Left ventricle myocardium inferior (tissue), 1 donor: Measurements from ENCODE around the gene COLEC11. TPM values are rescaled to one million over a fixed set of nuclear protein-coding genes. Genes with fewer than 3 reads are reported as not detected.

Experiments used
- DNase-seq: peaks from one replicate; pipeline ENCODE4 v3.0.0-alpha.2; 2020
- H3K27ac ChIP-seq: fragments of 200-600 bp; replicated peaks from 2 replicates; pipeline ENCODE4 v1.8.0; 2021
- H3K27me3 ChIP-seq: fragments of 200-600 bp; 2 replicates; pipeline ENCODE4 v1.8.0; 2021; ENCODE audit warnings: low read depth
- H3K36me3 ChIP-seq: fragments of 200-600 bp; 2 replicates; pipeline ENCODE4 v1.8.0; 2021
- H3K4me1 ChIP-seq: fragments of 200-600 bp; 2 replicates; pipeline ENCODE4 v1.8.0; 2021
- H3K4me3 ChIP-seq: fragments of 200-600 bp; 2 replicates; pipeline ENCODE4 v1.8.0; 2021; ENCODE audit warnings: mild to moderate bottlenecking, moderate library complexity
- H3K9me3 ChIP-seq: fragments of 200-600 bp; replicated peaks from 2 replicates; pipeline ENCODE4 v1.8.0; 2021
- CTCF ChIP-seq: fragments of 200-600 bp; IDR thresholded peaks from 2 replicates; pipeline ENCODE4 v1.8.0; 2021; ENCODE audit warnings: antibody characterized with exemption, mild to moderate bottlenecking, borderline replicate concordance
- intact Hi-C: fragments of 100-400 bp; cut with micrococcal nuclease; formaldehyde crosslinking; loops from one replicate; pipeline ENCODE4 v1.11.0; 2022
- total RNA-seq: library from RNA; stranded (reverse); fragmentation: NEBNext Ultra II Directional; extraction: Animal tissue kit (Norgen Biotek cat#: 25700); gene quantifications from one replicate; pipeline ENCODE4 v1.2.1, GENCODE V29; 2021
- donor health status: DM: no; HTN: yes; CAD: no; lungs with severe emphysema.

Gene COLEC11
- total RNA-seq, 1 donor from 2014 or later = 4.9 TPM

- Histone ChIP-seq H3K9me3 (no peaks in the 10 kb centered on the region), H3K36me3 (no peaks in the 10 kb centered on the region), H3K27me3 (no peaks in the 10 kb centered on the region), H3K27ac (no peak overlapping the region), H3K4me1 (no peaks in the 10 kb centered on the region), H3K4me3 (no peak overlapping the region)
- no peak for TF ChIP-seq CTCF
- intact Hi-C loops = no loop called here
- DNase-seq = no peak
Measured at GRCh38 chr2:3639653-3640052, 44.7 kb downstream of the COLEC11 start.

GRCh38 chr2:3641181-3641580 is 46.3 kb downstream of the COLEC11 start:
- no peaks in the 10 kb centered on the region for H3K27me3 ChIP-seq
- intact Hi-C loops = no loop called here
- no peaks in the 10 kb centered on the region for H3K4me1 ChIP-seq
- DNase-seq = no peak
- H3K4me3 ChIP-seq = no peak overlapping the region
- no peaks in the 10 kb centered on the region for H3K9me3 ChIP-seq
- H3K36me3 ChIP-seq = no peaks in the 10 kb centered on the region
- no peak overlapping the region for H3K27ac ChIP-seq
- no peak for TF ChIP-seq CTCF

DNA sequence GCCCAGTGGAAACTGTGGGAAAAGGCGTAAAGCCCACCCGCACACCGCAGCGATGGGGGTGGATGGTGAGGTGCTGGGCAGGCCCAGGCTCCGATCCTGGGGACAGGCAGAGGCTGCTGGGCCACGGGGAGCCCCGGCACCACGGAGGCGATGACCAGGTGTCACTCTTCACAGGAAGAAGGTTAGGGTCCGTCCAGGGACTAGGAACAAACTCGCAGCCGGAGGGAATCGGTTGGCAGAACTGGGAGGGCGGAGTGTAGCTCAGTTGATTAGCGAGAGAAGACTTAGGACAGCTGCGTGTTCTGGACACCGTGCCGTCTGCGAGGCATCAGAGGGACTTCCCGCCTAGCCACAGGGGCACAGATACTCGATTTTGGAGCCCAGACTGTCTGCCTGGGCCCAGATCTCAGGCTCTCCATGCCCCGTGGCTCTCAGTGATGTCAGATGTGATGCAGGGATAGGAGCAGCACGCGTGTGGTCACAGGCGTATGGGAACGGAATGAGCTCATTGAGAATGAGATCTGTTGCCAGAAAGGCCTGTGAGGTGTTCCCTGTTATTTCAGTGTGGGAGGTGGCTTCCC is 47.0 kb downstream of the COLEC11 start:
- intact Hi-C loops = no loop called here
- no peak overlapping the region for H3K27ac ChIP-seq
- DNase-seq = no peak
- no peaks in the 10 kb centered on the region for H3K36me3 ChIP-seq
- no peaks in the 10 kb centered on the region for H3K27me3 ChIP-seq
- no peak for TF ChIP-seq CTCF
- H3K4me3 ChIP-seq = no peak overlapping the region
- no peaks in the 10 kb centered on the region for H3K9me3 ChIP-seq
- H3K4me1 ChIP-seq = no peaks in the 10 kb centered on the region

DNA sequence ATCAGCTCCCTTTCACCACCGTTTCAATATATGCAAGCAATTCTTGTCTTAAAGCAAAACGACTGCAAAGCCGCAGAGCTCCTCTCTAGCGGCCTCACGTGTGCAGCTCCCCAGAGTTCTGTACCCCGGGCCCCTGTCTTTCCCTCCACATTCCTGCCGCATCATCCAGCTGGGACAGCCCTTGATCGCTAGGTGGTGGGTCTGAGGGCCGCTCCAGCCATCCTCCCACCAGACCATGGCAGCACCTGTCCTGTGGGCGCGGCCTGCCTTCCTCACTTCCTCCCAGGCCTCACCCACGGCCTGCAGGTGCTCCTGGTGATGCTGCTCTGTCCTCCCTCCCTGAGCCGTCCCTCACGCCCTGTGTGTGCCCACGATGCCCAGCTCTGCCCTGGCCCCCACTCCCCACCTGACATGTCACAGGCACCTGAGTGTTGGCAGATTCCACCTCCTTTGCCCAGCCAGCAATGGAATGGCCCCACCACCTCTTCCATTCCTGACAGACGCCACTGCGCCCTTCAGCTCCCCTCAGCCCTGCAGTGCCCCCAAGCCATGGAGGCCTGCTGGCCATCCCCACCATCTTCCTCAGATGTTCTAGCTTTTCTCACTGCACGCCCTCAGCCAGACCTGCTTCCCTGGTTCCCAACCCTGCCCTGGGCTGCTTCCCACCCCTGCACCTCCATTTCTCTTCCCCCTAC is 47.8 kb downstream of the COLEC11 start:
- DNase-seq = no peak
- TF ChIP-seq CTCF = no peak
- intact Hi-C loops = no loop called here

GRCh38 chr2:3643371-3644245 is 48.7 kb downstream of the COLEC11 start:
- no peak overlapping the region for H3K27ac ChIP-seq
- no peak for DNase-seq
- intact Hi-C loops = no loop called here
- no peaks in the 10 kb centered on the region for H3K36me3 ChIP-seq
- TF ChIP-seq CTCF = no peak
- no peak overlapping the region for H3K4me3 ChIP-seq
- H3K4me1 ChIP-seq = no peaks in the 10 kb centered on the region
- no peaks in the 10 kb centered on the region for H3K27me3 ChIP-seq
- H3K9me3 ChIP-seq = no peaks in the 10 kb centered on the region

More for the DNA sequence above, 47.8 kb downstream of the COLEC11 start:
- Histone ChIP-seq H3K9me3 (no peaks in the 10 kb centered on the region), H3K4me1 (no peaks in the 10 kb centered on the region), H3K4me3 (no peak overlapping the region), H3K36me3 (no peaks in the 10 kb centered on the region), H3K27ac (no peak overlapping the region), H3K27me3 (no peaks in the 10 kb centered on the region)
